Fibroblast of pulmonary artery (primary cell): ENCODE measurements around the gene CBX8.

Experiments
- DNase-seq: peaks from one replicate; pipeline ENCODE4 v3.0.0-alpha.2; 2010; ENCODE audit warnings: low read depth
- H3K4me3 ChIP-seq: replicated peaks from 2 replicates; pipeline ENCODE4 v1.5.1; 2011; ENCODE audit warnings: low read depth, mild to moderate bottlenecking, control low read depth, low read length, moderate library complexity
- CTCF ChIP-seq: IDR thresholded peaks from 2 replicates; pipeline ENCODE4 v1.5.1; 2011; ENCODE audit warnings: mild to moderate bottlenecking, control low read depth, low read length, inconsistent platforms; ENCODE audit errors: missing control alignments

CBX8 gene

DNA sequence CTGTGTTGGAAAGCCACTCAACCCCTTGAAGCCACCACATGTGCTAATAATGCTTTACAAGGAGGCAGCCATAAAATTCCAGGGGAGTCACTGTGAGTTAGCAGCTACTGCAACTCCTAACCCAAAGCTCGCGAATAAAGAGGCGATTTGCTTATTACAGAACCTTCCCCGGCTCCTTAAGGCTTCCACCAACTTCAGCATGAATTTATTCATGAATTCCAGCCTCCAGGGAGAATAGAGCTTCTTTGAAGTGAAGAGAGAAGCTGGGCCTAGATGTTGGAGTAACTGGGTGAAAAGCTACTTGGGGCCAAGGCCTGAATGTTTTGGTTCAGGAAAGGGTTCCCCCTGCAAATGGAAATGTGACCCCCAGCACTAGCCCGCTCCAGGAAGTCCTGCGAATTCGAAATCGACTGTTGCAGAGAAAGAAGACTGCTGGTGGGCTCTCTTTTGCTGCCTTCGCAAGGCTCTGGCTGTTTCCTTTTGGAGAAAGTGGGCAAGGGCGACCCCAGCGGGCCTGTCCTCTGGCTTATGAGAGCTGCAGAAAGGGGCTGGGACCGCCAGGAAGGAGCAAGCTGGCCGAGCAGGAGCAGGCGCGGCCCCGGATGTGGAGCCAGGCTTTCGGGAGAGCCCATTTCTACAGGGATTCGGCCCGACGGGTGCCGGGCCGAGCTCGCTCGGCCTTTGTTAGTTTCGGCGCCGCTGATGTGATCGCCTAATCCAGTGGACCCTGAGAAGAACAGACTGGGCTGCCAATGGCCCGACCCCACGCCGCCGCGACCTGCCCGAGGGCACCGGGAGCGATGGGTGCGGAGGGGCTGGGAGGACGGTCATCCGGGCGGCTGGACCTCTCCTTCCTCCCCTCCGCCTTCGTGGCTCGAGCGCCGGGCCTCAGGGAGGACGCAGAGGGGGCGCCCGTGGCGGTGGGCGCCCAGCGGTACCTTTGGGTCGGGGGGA lies 7.6 kb downstream of the CBX8 start:
- DNase-seq = no peak
- H3K4me3 ChIP-seq = no peak overlapping the region
- TF ChIP-seq CTCF = no peak

DNA sequence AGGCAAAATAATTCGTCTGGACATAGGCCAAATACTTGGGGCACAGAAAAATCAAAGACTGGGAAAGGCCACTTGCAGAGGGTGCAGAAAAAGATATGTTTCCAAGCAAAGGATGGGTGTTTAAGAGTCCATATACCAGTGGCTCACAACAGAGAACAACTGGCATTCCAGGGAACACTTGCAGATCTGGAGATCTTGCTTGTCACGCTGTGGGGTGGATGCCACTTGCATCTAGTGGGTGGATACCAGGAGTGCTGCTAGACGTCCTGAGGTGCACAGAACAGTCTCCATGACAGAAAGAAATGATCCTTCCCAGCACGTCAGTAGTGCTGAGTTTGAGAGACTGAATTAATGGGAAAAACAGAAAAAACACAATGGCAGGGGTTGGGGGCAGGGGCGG lies 8.4 kb downstream of the CBX8 start:
- H3K4me3 ChIP-seq = no peak overlapping the region
- TF ChIP-seq CTCF = no peak

DNA sequence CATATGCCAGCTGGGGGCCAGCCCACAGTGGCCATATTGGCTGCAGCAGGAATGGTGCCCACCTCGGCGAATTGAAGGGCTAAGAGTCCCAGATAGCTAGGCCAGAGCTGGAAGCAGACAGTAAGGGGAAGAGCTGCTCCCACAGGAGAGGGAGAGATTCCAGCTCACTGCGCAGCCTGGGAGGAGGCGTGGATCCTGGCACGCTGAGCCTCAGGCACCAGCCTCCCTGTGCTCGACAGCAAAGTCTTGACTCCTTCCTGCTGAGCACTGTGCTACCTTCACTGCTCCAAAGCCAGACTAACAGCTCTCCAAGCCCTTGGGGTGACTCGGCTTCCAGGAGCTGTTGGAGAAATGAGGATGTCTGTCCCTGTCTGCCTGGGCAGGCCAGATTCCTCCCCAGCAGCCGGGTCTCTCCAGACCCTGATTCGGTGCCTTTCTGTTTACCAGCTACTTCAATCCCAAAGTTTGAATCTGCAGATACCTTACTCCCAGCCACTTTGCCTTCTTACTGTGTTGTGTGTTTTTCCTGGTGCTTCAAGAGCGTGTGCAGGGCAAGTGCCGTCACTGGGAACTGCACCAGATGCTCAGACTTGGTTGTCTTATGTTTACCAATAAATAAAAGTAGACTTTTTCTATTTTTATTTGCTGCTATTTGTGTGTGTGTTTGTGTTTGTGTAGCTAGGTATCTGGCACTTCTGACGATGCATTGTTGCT lies 9.8 kb downstream of the CBX8 start:
- H3K4me3 ChIP-seq = no peak overlapping the region
- DNase-seq = no peak
- no peak for TF ChIP-seq CTCF

More for the DNA sequence above, 8.4 kb downstream of the CBX8 start:
- DNase-seq = no peak

DNA sequence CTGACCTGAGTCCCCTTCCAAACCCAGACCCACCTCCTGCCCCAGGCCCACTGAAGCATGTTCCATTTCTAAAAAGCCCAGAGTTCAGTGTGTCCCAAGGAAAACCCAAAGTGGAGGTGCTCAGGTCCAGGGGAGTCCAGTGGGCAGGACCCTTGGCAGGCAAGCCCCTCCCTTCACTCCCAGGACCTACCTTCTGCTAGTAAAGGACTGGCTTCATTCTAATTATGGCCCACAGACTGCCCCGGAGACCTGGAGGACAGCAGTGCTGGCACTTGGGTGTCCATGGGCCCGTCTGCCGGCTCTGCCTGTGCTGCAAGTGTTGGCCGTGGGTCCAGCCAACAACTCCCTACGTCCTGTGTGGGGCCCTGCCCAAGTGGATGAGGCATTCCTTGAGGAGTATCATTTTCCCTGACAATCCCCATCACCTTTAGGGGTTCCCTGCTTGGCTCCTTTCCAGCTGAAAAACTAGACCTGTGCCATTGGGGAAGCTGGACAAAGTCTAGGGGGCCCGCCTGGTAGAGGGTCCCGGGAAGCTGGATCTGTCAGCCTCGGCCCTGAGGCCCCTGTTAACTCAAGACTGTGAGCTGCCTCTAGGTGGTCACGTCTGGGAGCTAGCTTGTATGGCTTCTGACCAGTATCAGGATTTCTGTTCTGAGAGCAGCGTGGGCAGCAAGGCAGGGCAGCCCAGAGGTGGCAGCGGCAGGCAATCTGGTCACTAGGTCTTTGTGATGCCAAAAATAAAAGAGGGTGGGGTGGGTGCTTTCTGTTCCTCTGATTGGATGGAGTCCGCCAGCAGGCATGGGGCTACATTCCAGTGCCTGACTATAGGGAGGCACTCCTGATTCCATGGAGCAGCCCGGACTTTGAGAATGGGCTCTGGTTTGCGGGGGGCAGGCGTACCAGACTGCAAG lies 10.7 kb downstream of the CBX8 start:
- no peak for DNase-seq
- H3K4me3 ChIP-seq = no peak overlapping the region
- TF ChIP-seq CTCF = no peak

GRCh38 chr17:79785017-79785899 lies 11.6 kb downstream of the CBX8 start:
- no peak overlapping the region for H3K4me3 ChIP-seq
- TF ChIP-seq CTCF = no peak
- DNase-seq = no peak

GRCh38 chr17:79784353-79785016 lies 12.4 kb downstream of the CBX8 start:
- no peak for DNase-seq
- no peak for TF ChIP-seq CTCF
- no peak overlapping the region for H3K4me3 ChIP-seq
